ENCODE measurements around the gene TUBB4B.

The TUBB4B gene

DNA sequence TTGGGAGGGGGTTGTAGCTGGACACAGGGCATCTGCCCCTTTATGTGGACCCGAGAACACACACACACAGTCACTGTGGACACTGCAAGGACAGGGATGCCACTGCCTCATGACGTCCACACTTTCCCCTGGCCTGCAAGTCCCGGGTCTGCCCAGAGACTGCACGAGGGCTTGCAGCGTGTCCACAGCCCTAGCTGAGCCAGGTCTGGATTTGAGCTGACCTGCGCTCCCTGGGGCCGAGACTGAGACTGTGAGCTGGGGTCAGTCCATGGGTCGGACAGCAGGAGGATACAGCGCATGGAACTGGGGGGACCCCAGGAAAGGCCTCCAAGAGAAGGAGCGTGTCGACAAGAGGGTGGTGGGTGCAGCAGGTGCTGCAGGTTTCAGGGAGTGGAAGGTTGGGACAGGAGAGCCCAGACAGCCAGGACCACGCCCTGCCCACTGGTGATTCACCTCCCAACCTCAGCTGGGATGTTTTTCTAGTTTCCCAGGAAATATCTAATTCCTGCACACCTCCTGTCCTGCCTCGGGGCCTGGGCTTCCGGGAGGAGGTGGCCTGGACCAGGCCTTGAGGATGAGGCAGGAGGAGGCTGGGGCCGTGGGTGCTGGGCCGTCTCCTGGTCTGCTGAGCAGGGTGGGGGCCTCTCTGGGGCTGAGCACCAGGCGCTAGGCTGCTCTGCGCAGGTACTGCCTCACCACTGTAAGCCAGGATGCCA is 14.6 kb upstream of the TUBB4B start:
- no peak for DNase-seq

DNA sequence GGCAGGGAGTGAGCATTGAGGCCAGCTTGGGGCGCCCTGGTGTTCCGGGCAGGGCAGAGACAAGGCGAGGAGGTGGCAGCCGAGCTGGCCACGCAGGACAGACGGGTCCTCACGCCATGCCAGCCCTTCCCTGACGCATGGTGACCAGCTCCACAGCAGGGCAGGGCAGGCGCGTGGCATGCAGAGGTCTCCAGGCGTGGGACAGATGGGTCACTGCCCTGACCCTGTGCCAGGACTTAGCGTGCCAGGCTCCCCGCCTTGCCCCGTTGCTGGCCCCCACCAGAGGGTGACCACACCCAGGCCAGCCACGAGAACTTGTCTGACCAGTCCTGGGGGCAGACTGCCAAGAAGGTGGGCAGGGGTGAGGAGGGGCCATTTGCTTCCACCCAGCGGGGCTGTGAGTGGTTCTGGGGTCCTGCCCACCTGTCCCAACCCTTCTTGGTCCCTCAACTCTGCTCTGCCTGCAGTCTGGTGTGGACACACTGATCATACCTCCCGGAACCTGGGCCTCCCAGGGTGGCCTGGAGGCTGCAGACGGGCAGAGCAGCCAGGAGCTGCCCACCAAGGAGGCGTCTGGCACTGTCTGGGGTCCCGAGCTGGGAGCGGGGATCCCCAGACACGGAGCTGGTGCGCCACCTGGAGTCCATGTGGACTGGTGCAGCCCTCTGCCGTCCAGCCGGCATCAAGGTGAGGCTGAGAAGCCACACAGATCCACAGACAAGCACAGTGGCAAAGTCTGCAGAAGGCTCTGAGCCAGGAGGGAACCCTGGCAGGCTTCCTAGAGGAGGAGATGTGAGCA is 13.8 kb upstream of the TUBB4B start, which contains the start of gene RNF224:
RNF224 (plus strand) TSS at position 449 of the 799 bp plus-strand sequence. CDS start 834 bp downstream, outside the sequence.
- DNase-seq = peak; percentile 83 to 88

DNA sequence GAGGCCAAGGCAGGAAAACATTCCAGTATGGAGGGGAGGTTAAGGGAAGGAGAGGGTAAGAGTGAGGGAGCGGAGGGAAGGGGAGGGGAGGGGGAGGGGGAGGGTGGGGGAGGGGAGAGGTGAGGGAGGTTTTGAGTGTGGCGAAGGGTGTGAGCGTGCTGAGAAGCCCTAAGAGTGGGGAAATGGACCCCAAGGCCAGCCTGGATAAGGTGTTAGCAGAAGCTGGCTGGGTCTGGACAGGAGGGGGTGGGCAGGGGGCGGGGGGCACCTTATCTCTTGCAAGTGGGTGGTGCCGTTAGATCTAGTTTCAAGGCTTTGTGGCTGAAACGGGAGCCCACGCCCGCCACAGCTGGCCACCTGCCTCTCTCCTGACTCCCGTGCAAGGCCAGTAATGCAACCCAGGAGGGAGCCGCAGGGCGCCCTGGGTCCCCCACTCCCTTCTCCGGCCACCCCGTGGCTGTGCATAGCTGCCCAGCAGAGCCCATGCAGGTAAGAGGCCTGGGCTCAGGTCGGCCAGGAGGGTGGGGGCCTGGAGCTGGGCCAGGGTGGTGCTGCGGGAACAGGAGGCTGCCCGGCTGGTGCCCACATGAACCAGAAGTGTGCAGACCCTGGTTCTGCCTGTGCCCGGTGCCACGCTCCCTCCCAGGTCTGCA is 13.1 kb upstream of the TUBB4B start:
- no peak for DNase-seq

DNA sequence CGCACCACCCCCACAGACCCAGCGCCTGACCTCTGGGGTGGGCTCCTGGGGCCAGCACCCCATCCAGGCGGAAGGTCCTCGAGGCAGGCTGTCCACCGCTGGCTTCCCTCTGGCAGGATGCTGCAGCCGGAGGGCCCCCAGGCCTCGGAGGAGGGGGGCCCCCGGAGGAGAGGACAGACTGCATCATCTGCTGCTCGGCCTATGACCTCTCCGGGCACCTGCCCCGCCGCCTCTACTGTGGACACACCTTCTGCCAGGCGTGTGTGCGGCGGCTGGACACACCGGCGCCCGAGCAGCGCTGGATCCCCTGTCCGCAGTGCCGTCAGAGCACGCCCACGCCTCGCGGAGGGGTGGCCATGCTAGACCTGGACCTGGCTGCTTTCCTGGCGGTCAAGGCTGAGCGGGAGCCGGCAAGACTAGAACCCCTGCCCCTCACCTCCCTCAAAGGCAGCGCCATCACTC is 12.6 kb upstream of the TUBB4B start:
- DNase-seq = no peak

DNA sequence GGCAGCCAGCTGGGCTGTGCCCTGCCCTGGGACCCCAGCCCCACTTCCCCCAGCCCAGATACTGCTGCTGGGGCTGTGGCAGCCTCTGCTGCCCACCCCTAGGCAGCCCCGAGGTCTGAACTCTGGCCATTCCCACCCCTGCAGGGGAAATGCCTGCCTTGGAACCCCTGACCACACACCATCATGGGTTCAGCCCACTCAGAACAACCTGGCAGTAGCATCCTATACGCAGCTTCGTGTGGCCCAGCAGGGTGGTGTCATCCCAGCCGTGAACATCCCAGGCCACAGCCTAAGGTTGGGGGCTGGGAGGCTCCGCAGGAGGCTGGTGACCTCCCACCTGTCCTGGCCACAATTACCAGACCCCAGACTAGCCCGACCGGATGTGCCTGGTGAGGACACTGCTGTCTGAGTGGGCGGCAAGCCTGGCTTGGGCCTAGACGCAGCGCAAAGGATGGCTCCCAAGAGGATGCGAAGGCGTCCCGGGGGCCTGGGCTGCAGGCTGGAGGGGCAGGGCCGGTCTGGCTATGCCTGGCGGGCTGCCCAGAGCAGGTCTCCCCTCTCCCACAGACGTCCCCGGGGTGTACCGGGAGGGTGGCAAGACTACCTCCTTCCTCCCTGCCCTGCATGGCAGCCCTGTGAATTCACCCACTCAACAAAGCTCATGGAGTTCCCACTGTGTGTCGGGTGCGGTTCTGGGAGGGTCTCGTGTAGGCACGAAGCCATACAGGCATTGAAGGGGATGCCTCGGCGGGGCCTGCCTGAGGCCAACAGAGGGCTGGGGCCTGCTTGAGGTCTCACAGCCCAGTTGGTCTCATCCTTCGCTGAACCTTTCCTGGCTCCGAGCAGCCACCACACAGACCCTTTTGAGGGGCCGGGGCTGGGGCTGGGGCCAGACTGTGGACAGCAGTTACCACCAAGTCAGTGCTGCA is 11.9 kb upstream of the TUBB4B start:
- no peak for DNase-seq

DNA sequence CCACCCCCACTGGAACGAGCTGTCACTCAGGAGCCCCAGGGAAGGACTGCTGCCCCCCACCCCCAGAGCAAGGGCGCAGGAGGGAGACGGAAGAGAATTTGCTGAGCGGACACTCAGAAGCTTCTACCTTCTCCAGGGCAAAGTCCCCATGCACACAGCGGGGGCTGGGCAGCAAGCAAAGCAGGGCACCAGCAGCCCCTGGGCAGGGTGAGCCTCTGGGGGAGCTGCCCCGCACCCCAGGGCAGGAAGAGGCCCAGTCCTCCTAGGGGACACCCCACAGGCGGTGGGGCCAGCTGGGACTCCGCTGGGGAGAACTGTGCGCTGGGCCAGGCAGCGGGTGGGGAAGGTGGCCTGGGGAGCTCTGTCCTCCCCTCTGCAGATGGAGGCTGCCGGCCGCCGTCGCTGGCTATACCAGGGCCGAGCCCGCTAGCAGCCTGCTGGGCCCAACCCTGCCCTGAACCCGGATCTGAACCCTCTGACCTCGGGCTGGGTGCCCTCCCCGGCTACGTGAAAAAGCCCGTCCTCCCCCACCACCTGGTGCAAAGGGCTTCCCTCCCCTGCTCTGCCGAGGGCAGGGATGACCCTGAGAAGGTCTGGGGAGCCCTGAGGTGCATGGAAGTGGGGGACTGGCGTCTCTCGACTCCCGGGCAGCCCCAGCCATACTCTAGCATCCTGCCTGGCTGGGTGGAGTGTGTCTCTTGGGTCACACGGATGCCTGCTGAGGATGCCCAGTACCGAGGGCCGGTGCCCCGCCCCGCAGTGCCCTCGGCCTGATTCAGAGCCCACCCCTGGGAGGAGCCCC is 11.0 kb upstream of the TUBB4B start:
- no peak for DNase-seq

DNA sequence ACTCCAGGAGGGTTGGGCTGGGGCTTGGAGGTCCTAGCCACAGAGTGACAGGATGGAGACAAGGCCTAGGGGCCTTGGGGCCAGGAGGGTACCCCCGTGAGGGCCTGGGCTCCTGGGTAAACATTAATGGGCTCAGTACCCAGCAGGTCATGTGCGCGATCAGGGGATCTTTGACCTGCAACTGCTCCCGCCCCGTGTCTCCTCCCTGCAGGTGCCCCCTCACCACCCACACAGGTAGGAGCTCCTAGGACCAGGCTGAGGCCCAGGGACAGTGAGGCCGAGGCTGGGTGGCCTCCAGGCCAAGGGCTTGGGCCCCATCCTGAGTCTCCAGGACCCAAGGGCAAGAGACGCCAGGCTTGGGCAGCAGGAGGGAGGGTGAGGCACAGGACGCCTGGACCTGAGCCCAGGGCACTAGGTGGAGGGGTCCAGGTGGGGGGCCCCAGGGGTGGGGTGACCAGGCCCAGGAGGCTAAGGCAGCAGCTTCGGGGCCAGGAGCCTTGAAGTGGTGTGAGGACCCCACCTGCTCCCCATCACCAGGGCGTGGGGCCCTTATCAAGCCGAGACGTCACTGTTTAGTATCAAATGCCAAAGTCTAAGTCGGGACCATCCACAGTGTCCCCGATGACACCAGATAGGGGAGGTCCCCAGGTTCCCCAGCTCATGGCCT is 10.2 kb upstream of the TUBB4B start, which contains the start of gene SLC34A3:
SLC34A3 (plus strand) TSS at position 197 of the 667 bp plus-strand sequence. CDS start 802 bp downstream, outside the sequence.
- no peak for DNase-seq

DNA sequence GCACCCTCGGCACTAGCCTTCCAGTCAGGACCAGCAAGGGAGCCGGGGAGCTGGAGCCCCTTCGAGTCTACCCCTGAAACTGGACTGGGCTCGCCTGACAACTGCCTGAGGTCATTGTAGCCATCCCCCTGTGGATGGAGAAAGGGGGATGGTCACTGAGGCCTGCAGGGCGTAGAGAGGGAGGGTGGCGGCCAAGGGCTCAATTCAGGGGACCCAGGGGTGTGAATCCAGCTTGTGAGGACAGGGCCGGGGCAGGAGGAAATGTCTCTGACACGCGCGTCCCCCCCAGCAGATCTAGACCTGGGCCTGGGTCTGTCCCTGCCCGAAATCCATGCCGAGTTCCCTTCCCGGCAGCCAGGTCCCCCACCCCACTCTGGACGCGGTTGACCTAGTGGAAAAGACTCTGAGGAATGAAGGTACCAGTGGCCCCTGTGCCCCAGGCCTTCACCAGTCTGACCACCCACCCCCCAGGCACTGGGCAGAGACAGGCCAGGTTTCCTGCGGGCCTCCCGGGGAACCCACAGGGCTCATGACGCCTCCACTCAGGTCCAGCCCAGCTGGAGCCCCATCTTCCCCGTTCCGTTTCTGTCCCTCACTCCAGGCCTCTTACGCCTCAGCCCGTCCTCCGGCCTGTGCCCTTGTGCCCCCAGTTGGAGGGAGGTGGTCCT is 9.6 kb upstream of the TUBB4B start:
- DNase-seq = no peak

DNA sequence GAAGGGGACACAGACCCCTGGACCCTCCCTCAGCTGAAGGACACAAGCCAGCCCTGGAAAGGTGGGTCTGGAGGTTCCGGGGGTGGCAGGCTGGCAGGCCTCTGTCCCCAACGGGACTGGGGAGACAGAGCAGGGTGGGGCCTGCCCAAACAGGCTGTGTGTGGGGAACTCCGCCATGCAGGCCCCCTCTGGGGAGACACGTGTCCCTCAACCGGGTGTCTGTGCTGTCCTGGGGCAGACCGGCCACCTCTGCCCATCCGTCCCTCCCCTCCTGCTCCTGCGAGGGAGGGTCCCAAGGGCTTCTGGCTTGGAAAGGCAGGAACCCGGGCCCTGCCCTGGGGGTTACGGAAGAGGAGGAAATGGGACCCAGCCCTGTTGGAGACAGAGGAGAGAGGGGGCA is 9.0 kb upstream of the TUBB4B start:
- no peak for DNase-seq

DNA sequence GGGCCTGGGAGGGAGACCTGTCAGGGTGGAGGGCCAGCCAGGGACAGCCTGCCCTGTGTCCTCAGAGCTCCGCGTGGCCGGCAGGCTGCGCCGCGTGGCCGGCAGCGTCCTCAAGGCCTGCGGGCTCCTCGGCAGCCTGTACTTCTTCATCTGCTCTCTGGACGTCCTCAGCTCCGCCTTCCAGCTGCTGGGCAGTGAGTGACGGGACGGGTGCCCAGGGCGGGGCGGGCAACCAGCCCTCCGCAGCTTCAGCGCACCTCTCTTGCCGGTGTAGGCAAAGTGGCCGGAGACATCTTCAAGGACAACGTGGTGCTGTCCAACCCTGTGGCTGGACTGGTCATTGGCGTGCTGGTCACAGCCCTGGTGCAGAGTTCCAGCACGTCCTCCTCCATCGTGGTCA is 8.6 kb upstream of the TUBB4B start:
- no peak for DNase-seq

DNA sequence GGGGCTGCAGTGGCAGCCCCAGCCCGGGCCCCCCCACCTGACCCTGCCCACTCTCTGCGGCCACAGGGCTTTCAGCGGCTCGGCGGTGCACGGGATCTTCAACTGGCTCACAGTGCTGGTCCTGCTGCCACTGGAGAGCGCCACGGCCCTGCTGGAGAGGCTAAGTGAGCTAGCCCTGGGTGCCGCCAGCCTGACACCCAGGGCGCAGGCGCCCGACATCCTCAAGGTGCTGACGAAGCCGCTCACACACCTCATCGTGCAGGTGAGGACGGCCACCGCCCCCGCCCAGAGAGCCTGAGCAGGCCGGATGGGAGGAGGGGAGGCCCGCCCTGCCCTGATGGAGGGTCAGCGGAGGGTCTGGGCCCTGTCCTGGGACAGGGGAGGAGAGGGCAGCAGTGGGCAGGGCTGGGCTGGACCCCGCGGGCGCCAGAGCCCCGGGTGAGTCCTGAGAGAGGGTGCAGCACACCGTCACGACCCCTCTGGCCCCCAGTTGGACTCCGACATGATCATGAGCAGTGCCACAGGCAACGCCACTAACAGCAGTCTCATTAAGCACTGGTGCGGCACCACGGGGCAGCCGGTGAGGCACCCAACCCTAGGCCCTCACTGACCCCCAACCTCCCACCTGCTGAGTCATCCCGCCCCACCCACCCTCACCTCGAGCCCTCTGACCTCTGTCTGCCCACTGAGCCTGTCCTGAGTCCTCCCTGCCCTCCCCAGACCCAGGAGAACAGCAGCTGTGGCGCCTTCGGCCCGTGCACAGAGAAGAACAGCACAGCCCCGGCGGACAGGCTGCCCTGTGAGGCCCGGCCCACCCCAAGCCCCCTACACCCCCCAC is 7.7 kb upstream of the TUBB4B start:
- DNase-seq = no peak

DNA sequence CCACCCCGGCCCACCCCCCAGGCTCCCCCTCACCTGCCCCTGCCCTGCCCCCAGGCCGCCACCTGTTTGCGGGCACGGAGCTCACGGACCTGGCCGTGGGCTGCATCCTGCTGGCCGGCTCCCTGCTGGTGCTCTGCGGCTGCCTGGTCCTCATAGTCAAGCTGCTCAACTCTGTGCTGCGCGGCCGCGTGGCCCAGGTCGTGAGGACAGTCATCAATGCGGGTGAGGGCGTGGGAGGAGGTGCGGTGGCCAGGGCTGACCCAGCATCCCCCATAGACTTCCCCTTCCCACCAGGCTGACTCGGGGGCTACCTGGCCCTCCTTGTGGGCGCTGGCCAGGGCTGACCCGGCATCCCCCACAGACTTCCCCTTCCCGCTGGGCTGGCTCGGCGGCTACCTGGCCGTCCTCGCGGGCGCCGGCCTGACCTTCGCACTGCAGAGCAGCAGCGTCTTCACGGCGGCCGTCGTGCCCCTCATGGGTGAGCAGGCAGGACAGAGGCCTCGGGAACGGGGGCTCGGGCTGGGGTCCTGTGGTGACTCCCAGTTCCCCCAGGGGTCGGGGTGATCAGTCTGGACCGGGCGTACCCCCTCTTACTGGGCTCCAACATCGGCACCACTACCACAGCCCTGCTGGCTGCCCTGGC is 6.9 kb upstream of the TUBB4B start:
- no peak for DNase-seq

DNA sequence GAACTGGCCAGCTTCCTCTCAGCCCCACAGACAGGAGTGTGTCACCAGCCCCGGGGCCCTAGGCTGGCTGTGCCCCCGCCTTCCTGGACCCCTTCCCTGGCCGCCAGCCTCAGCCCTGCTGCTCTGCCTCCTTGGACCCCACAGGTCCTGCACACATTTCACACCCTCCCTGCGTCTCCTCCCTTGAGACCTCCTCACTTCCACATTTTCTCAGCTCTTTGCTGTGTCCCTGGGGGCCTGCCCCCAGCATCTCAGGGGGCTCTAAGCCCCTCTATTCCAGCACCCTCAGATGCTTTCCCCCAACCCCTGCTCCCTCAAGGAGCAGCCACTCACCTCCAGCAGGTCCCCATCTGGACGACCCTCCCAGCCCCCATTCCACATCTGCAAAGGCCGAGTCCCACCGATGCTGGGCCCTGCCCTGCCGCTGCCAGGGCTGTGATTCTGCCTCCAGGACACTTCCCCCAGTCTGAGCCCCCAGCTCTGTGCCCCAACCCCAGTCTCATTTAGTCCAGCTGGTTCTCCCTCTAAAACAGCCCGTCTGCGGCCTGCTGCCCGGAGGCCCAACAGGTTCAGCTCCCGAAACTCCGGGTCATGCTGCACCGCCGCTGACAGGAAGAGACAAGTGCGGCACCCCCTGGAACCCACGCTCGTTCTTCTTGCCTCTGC is 6.2 kb upstream of the TUBB4B start:
- DNase-seq = no peak

DNA sequence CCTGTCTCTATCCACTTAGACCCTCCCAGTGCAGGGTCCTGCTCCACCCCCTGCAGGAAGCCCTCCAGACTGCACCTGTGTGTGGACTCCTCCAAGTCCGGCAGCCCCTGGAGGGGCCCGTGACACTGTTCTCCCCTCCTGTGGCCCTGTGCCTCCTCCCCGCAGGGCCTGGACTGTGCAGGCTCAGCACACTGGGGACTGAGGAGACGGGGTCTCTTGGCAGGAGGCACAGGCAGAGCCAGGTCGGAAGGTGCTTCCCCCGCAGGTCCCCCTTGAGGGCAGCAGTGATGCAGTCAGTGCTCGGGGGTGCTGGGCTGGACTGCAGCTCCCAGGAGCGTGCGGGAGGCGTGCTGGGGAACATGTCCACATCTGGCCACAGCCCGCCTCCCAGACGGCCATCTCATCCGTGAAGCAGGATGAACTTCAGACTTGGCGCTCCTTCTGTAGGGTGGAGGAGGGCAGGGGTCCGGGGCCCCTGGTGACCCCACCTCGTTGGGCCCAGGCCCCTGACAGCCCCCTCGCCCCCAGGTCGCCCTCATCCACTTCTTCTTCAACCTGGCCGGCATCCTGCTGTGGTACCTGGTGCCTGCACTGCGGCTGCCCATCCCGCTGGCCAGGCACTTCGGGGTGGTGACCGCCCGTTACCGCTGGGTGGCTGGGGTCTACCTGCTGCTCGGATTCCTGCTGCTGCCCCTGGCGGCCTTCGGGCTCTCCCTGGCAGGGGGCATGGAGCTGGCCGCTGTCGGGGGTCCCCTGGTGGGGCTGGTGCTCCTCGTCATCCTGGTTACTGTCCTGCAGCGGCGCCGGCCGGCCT is 5.5 kb upstream of the TUBB4B start:
- no peak for DNase-seq

DNA sequence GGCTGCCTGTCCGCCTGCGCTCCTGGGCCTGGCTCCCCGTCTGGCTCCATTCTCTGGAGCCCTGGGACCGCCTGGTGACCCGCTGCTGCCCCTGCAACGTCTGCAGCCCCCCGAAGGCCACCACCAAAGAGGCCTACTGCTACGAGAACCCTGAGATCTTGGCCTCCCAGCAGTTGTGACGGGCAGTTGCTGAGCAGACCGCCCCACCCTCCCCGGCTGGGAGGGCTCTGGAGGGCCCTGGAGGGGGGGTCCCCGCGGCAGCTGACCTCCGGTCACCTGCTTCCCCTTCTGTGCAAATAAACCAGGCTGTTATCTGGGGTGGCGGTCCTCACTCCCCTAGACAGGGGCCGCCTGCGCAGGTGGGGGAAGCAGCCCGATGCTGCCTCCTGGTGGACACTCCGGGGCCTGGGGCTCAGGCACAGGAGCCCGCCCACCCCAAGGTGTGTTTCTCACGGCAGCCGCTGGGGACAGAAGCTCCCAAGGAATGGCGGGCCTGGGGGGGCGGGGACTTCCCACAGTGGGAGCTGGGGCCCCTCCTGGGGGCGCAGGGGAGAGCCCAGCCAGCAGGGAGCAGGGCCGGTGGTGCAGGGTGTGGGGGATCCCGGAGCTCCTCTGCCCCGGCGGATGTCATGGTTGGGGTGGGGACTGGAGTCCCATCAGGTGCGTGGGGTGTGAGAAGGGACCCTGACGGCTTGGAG is 4.7 kb upstream of the TUBB4B start:
- peak; percentile 95 to 96 for DNase-seq

DNA sequence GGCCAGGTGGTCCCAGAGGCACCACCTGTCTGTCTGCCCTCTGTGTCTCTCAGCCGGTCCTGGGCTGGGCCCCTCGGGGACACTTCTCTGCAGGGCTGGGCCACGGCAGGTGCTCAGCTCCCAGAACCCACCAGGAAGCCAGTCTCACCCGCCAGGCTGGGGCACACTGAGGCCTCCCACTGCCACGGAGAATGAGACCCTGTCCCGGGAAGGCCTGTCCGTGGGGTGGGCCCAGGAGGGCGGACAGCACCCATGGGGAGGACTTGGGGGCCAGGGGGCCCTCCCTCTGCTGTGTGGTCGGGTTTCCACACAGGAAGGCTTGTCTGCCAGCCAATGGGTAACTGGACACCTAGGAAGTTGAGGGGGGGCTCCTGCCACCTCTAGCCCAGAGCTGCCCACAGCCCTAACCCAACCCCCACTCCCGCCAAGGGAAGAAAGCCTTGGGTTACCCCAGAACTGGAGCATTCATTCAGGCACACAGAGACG is 4.1 kb upstream of the TUBB4B start:
- DNase-seq = no peak
